KMS-11 (cell line): ENCODE results near the gene CACNB2.

Source experiments
- H2AFZ ChIP-seq: fragments of 200-600 bp; sonication (generic); 2 replicates; pipeline ENCODE4 v1.6.1; 2016; ENCODE audit warnings: antibody characterized with exemption, mixed run types, low read depth
- H3K27ac ChIP-seq: fragments of 200-600 bp; sonication (generic); 2 replicates; pipeline ENCODE4 v1.6.1; 2016; ENCODE audit warnings: mild to moderate bottlenecking, mixed run types
- H3K27me3 ChIP-seq: fragments of 200-600 bp; sonication (generic); 2 replicates; pipeline ENCODE4 v1.6.1; 2017; ENCODE audit warnings: mild to moderate bottlenecking, low read depth, mixed run types, moderate library complexity; ENCODE audit not compliant: insufficient read depth
- H3K36me3 ChIP-seq: fragments of 200-600 bp; sonication (generic); 2 replicates; pipeline ENCODE4 v1.6.1; 2017; ENCODE audit warnings: mild to moderate bottlenecking, mixed run types; ENCODE audit not compliant: insufficient read depth
- H3K4me1 ChIP-seq: fragments of 200-600 bp; sonication (generic); 2 replicates; pipeline ENCODE4 v1.6.1; 2016; ENCODE audit warnings: mild to moderate bottlenecking, low read depth, mixed run types; ENCODE audit not compliant: poor library complexity, severe bottlenecking
- H3K4me2 ChIP-seq: fragments of 200-600 bp; sonication (generic); 2 replicates; pipeline ENCODE4 v1.7.0; 2016; ENCODE audit warnings: mild to moderate bottlenecking, mixed run types
- H3K4me3 ChIP-seq: fragments of 200-600 bp; sonication (generic); IDR thresholded peaks from 2 replicates; pipeline ENCODE4 v1.6.1; 2017; ENCODE audit warnings: low read depth, low read length, mixed read lengths; ENCODE audit not compliant: insufficient read depth
- H3K79me2 ChIP-seq: fragments of 200-600 bp; sonication (generic); 2 replicates; pipeline ENCODE4 v1.6.1; 2016; ENCODE audit warnings: low read depth, mixed run types; ENCODE audit not compliant: insufficient read depth
- H3K9ac ChIP-seq: fragments of 200-600 bp; sonication (generic); 2 replicates; pipeline ENCODE4 v1.6.1; 2016; ENCODE audit warnings: mild to moderate bottlenecking, mixed run types
- H4K20me1 ChIP-seq: fragments of 200-600 bp; sonication (generic); 2 replicates; pipeline ENCODE4 v1.6.1; 2016; ENCODE audit warnings: mild to moderate bottlenecking, mixed run types; ENCODE audit not compliant: insufficient read depth
- CTCF ChIP-seq: fragments of 200-600 bp; sonication (generic); conservative IDR thresholded peaks from 2 replicates; pipeline ENCODE4 v1.6.1; 2017; ENCODE audit warnings: low read depth, mild to moderate bottlenecking, antibody characterized with exemption, low read length, moderate library complexity, mixed read lengths

CACNB2 gene

GRCh38 chr10:18122753-18123152 lies 17.5 kb upstream of the CACNB2 start:
- Histone ChIP-seq H3K4me1 (no peaks in the 10 kb centered on the region), H3K36me3 (no peaks in the 10 kb centered on the region), H4K20me1 (no peaks in the 10 kb centered on the region), H3K9ac (no peak overlapping the region), H3K4me2 (no peak overlapping the region), H3K27ac (no peak overlapping the region), H2AFZ (no peak overlapping the region), H3K79me2 (no peaks in the 10 kb centered on the region), H3K27me3 (no peaks in the 10 kb centered on the region), H3K4me3 (no peak overlapping the region)
- no peak for TF ChIP-seq CTCF

DNA sequence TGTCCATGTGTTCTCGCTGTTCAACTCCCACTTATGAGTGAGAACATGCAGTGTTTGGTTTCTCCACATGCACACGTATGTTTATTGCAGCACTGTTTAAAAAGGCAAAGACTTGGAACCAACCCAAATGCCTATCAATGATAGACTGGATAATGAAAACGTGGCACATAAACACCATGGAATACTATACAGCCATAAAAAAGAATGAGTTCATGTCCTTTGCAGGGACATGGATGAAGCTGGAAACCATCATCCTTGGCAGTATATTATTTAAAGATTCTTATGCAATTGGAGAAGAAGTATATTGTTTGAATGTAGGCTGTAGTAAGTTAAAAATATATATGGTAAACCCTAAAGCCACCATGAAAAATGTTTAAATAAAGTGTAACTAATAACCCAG lies 7.2 kb upstream of the CACNB2 start:
- H3K27ac ChIP-seq = no peak overlapping the region

DNA sequence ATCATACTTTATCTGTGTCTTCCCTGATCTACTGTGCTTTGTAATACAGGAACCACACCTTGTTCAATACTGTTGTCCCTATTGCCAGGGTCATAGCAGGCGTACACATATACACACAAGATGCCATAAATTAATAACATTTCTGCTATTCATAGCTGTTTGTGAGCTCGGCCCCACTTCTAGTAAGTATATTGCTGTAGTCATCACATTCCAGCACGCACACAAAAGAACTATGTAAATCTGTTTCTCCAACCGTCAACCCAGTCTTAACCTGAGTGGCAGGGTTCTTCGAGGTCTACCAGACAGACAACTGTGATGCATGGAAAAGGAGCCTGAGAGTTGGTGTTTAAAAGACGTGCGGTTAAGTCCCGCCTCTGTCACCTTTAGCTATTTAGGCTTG lies 5.7 kb upstream of the CACNB2 start:
- H3K4me2 ChIP-seq = no peak overlapping the region
- H3K4me3 ChIP-seq = no peak overlapping the region
- no peaks in the 10 kb centered on the region for H3K4me1 ChIP-seq
- H3K79me2 ChIP-seq = no peaks in the 10 kb centered on the region
- H4K20me1 ChIP-seq = no peaks in the 10 kb centered on the region
- H3K27me3 ChIP-seq = no peaks in the 10 kb centered on the region
- H2AFZ ChIP-seq = no peak overlapping the region
- no peak overlapping the region for H3K9ac ChIP-seq
- H3K36me3 ChIP-seq = no peaks in the 10 kb centered on the region
- no peak for TF ChIP-seq CTCF
- H3K27ac ChIP-seq = no peak overlapping the region

More for the DNA sequence above, 7.2 kb upstream of the CACNB2 start:
- Histone ChIP-seq H3K9ac (no peak overlapping the region), H3K4me3 (no peak overlapping the region), H4K20me1 (no peaks in the 10 kb centered on the region), H3K4me1 (no peaks in the 10 kb centered on the region), H3K79me2 (no peaks in the 10 kb centered on the region), H3K4me2 (no peak overlapping the region), H3K36me3 (no peaks in the 10 kb centered on the region), H3K27me3 (no peaks in the 10 kb centered on the region), H2AFZ (no peak overlapping the region)
- TF ChIP-seq CTCF = no peak

DNA sequence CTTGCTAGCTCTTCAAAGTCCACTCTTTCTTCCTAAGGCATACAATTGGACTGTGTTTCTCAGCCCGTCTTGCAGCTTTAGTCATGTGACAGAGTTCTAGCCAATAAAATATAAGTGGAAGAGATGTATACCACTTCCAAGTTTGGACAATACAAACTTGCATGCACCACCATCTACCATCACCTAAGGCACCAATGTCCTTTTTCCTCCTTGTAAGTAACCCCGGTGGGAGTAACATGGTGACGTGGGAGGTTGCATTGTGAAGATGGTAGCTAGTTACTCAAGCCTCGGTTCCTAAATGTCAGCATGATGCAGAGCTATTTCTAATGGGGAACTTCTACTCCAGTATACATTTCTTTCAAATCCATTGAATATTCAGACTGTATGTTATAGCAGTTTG lies 5.3 kb upstream of the CACNB2 start:
- H3K4me1 ChIP-seq = no peaks in the 10 kb centered on the region
- H3K4me3 ChIP-seq = no peak overlapping the region
- no peaks in the 10 kb centered on the region for H3K27me3 ChIP-seq
- no peaks in the 10 kb centered on the region for H3K79me2 ChIP-seq
- no peaks in the 10 kb centered on the region for H3K36me3 ChIP-seq
- no peak overlapping the region for H3K4me2 ChIP-seq
- H3K27ac ChIP-seq = no peak overlapping the region
- TF ChIP-seq CTCF = no peak
- H4K20me1 ChIP-seq = no peaks in the 10 kb centered on the region
- H2AFZ ChIP-seq = no peak overlapping the region
- no peak overlapping the region for H3K9ac ChIP-seq
